GM19395 (cell line): ENCODE results near the gene FAM13B.
"Not testable (repeated sequence)": the region's sequence is repeated elsewhere in the genome, so short reads cannot be mapped to it uniquely, and the experiment has no call there.

ENCODE experiments used
- ATAC-seq: cut with Tn5 transposase; IDR thresholded peaks from one replicate; pipeline ENCODE4 v1.9.1; 2021; ENCODE audit warnings: mild to moderate bottlenecking, moderate library complexity; ENCODE audit not compliant: unreplicated experiment

FAM13B gene

DNA sequence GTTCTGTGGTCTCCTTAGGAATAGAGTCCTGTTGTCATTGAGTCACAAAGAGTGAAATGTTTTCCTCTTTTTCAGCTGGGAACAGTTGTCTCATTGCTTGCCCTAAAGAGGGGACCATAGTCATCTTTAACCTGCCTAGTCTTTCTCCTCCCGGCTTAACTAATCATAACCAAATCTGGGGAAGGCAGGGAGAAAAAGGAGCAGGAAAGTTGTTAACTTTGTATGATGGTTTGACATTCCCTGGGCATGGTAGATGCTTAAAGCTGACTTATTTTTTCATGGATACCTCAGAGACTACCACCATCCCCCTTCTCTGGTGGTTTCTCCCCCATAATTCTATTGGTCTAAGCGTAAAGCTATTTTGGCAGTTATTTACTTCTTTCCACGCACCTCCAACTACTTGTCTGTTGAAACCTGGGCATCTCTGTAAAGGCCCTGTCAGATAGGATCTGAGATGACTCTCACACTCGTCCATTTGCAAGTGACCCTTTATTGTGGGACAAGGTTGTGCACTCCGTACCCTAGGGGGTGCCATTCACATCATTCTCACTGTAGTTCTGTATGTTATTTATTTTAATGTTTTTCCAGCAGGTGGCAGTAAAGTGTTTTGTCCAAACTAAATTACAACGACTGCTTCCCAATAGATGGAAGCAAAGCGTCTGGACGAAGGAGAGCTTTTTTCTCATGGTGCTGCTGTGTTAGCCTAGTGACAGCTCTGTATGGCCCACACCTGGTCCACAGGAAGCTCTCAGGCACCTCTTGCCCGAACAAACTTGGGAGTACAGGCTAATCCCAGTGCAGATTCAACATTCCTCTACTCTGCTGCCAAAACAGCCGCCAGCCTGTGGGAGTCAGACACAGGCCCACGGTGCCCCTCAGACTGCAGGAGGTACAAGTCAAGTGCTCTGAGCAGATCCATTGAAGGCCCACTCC is 3.0 kb upstream of the FAM13B start:
- ATAC-seq = peak; percentile 35

DNA sequence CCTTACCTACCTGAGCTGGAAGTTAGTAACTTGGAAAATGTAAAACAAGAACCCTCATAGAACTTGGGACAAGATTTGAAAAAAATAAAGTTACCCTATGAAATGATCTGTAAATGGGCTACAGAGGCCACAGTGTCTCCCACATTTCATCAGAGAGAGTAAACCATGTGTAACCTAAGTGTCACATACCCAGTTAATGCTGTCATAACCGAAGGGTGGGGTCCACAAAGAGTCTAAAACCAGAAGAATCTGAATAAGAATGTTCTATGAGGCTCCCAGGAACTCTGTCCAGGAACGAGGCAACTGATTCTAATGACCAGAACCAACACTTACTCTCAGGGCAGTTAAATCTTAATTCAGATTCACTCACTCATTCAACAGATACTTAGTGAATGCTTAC is 1.0 kb upstream of the FAM13B start:
- ATAC-seq = no peak

- no peak for ATAC-seq
These were observed 518 bp upstream of the FAM13B start for GRCh38 chr5:138033386-138033808.

GRCh38 chr5:138032028-138032571 is 779 bp downstream of the FAM13B start:
- peak; percentile 52 for ATAC-seq

DNA sequence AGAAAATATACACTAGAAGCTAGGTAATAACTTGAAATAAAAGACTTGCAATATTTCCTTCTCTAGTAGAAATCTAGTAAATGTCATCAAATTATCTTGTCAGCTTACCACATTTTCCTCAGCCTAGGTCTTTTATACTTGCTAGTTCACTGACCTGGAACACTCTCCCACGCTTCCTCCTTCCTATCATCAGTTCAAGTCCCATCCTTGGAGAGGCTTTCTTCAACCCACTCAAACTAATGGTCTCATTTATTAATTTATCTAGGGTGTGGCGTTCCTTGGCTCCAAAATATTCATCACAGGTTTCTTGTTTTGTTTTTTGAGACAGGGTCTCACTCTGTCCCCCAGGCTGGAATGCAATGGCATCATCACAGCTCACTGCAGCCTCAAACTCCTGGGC is 2.9 kb downstream of the FAM13B start:
- no peak for ATAC-seq

GRCh38 chr5:138029501-138029900 is 3.4 kb downstream of the FAM13B start:
- no peak for ATAC-seq

GRCh38 chr5:138028971-138029365 is 3.9 kb downstream of the FAM13B start:
- no peak for ATAC-seq

DNA sequence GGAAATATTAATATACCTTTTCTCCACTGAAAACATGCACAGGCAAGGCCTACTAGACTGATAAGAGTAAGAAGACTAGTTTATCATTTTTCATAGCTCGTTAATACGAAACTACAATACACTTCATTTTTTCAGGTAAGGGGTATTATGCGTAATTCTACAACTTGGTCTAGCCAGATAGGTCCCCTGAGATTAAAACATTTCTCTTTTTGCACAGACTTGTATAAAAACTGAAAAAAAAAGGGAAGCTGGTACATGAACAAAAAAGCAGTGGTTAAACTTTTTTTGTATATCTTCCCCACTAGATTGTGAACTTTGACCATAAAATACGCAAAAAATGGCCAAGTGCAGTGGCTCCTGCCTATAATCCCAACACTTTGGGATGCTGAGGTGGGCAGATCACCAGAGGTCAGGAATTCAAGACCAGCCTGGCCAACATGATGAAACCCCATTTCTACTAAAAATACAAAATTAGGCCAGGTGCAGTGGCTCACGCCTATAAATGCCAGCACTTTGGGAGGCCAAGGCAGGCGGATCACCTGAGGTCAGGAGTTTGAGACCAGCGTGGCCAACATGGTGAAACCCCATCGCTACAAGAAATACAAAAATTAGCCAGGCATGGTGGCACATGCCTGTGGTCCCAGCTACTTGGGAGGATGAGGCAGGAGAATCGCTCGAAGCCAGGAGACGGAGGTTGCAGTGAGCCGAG is 4.5 kb downstream of the FAM13B start:
- ATAC-seq = not testable (repeated sequence)

DNA sequence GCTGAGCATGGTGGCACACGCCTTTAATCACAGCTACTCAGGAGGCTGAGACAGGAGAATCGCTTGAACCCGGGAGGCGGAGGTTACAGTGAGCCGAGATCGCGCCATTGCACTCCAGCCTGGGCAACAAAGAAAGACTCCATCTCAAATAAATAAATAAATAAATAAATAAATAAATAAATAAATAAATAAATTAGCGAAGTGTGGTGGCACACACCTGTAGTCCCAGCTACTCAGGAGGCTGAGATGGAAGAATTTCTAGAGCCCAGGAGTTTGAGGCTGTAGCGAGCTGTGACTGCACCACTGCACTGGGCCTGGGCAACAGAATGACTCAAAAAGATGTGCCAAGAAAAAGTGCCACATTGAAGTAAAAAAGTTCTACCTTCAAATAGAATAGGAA is 6.1 kb downstream of the FAM13B start:
- ATAC-seq = not testable (repeated sequence)

DNA sequence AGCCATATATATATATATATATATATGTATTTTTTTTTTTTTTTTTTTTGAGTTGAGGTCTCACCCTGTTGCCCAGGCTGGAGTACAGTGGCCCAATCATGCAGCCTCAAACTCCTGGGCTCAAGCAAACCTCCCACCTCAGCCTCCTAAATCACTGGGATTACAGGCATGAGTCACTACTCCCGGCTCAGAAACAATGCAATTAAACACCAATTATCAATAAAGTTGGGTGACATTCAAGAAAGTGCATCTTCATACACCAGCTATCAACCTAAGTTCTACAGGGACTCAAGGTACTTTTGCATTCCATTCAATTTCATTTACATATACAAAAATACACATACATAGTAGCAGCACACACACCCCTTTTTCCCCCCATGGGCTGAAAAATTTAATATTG is 7.6 kb downstream of the FAM13B start:
- no peak for ATAC-seq

DNA sequence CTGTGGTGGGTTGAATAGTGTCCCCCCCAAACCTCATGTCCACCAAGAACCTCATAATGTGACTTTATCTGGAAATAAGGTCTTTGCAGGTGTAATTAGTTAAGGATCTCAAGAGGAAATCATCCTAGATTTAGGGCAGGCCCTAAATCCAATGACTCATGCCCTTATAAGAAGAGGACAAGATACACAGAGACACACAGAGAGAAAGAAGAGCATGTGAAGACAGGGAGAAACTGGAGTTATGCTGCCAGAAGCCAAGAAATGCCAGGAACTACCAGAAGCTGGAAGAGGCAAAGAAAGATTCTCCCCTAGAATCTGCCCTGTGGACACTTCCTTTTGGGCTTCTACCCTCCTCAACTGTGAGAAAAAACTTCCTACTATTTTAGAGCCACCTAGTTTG is 8.8 kb downstream of the FAM13B start:
- ATAC-seq = no peak

GRCh38 chr5:138022912-138023311 is 10.0 kb downstream of the FAM13B start:
- no peak for ATAC-seq

GRCh38 chr5:138021771-138022170 is 11.1 kb downstream of the FAM13B start:
- ATAC-seq = no peak

DNA sequence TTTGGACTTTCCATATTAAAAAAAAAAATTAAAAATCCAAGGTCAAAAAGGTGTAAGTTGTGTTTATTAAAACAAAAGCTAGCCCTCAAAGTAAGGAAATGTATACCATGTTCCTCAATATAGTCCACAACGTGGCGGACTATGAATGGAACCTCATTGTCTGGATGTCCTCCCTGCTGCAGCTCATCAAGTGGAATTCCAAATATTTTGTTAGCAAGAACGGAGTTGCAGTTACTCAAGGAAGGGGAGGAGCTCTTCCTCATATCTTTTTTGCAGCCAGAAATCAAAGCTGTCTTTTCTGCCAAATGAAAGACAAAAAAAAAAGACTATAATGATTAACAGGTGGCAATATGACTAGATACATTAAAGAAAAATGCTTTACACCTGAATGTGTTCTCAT is 14.0 kb downstream of the FAM13B start:
- no peak for ATAC-seq

DNA sequence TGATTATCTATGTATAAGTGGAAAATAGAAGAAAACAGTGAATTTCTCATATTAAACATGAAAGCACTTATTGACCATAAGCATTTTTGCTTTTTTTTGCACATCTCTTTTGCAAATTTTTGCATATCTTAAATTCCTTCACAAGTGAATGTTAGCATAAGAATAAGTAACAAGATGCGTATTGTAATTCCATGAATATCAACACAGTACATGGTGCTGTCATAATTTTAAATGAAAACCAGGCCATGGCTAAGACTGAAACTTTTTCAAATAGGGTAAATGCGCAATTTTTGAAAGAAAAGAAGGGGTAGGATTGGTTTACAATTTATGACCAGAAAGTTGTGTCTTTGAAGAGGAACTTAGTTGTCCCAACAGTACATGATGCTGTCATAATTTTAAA is 17.0 kb downstream of the FAM13B start:
- ATAC-seq = no peak

GRCh38 chr5:138011991-138012390 is 20.9 kb downstream of the FAM13B start:
- ATAC-seq = no peak

DNA sequence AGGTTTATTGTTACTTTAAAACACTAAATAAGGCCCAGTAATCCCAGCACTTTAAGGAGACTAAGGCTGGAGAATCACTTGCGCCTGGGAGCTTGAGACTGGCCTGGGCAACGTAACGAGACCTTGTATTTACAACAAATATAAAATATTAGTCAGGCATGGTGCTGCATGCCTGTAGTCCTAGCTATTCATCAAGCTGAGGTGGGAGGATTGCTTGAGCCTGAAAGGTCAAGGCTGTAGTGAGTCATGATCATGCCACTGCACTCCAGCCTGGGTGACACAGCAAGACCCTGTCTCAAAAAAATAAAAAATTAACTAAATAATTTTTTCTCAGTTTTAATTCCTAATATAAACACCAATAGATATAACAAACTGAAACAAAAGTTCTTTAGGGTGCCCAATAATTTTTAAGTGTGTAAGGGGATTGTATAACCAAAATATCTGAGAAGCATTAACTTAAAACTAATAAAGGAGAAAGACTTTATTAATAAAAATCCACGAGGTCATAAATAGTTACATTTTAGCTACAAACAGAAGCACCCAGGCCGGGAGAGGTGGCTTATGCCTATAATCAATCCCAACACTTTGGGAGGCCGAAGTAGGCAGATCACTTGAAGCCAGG is 32.7 kb downstream of the FAM13B start:
- ATAC-seq = no peak

DNA sequence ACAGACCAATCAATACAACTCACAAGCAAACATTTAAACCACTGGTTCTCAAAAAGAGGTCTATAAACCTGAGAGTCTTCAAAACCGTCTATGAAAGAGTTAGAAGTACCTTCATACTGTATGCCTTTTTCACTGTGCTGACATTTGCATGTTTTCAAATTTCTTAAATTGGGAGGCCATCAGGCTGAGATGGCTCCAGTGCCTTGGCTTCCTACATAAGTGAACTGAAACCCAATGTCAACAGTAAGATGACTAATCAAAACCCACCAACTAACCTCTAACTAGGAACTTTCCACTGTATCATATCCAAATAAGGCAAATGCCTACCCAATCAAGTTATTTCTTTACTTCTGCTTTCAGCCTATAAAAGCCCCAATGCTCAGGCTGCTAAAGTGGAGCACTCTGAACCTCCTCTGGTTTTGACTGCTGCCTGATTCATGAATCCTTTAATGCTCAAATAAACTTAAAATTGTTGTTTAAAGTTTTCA is 35.1 kb downstream of the FAM13B start:
- peak; percentile 82 for ATAC-seq

- ATAC-seq = no peak
These were observed 37.1 kb downstream of the FAM13B start for GRCh38 chr5:137995749-137996128.

GRCh38 chr5:137995077-137995748 is 37.7 kb downstream of the FAM13B start:
- ATAC-seq = no peak

GRCh38 chr5:137994556-137994955 is 38.3 kb downstream of the FAM13B start:
- ATAC-seq = no peak
